HEK293T (cell line): ENCODE measurements around the gene CD80.

Experiments used
- BHLHE40 ChIP-seq: fragments of 450-650 bp; IDR thresholded peaks from 2 replicates; pipeline ENCODE4 v1.6.1; 2016; ENCODE audit warnings: mild to moderate bottlenecking, moderate library complexity, borderline replicate concordance
- ELF4 ChIP-seq: fragments of 450-650 bp; IDR thresholded peaks from 2 replicates; pipeline ENCODE4 v1.6.1; 2017; ENCODE audit warnings: antibody characterized with exemption
- FOXA1 ChIP-seq: fragments of 450-650 bp; IDR thresholded peaks from 2 replicates; pipeline ENCODE4 v1.6.1; 2016; ENCODE audit warnings: mild to moderate bottlenecking
- FOXK2 ChIP-seq: fragments of 450-650 bp; IDR thresholded peaks from 2 replicates; pipeline ENCODE4 v1.6.1; 2016; ENCODE audit warnings: mild to moderate bottlenecking
- FOXM1 ChIP-seq: fragments of 450-650 bp; IDR thresholded peaks from 2 replicates; pipeline ENCODE4 v1.6.1; 2017; ENCODE audit warnings: mild to moderate bottlenecking, borderline replicate concordance
- HDGF ChIP-seq: fragments of 450-650 bp; IDR thresholded peaks from 2 replicates; pipeline ENCODE4 v1.6.1; 2017; ENCODE audit warnings: antibody characterized with exemption, borderline replicate concordance
- LEF1 ChIP-seq: fragments of 450-650 bp; IDR thresholded peaks from 2 replicates; pipeline ENCODE4 v1.6.1; 2017; ENCODE audit warnings: mild to moderate bottlenecking, borderline replicate concordance
- NFRKB ChIP-seq: fragments of 450-650 bp; IDR thresholded peaks from 2 replicates; pipeline ENCODE4 v1.6.1; 2016; ENCODE audit warnings: mild to moderate bottlenecking, moderate library complexity
- SP1 ChIP-seq: fragments of 450-650 bp; IDR thresholded peaks from 2 replicates; pipeline ENCODE4 v1.6.1; 2017
- SUZ12 ChIP-seq: fragments of 450-650 bp; IDR thresholded peaks from 2 replicates; pipeline ENCODE4 v1.6.1; 2016; ENCODE audit warnings: mild to moderate bottlenecking
- TARDBP ChIP-seq: fragments of 450-650 bp; IDR thresholded peaks from 2 replicates; pipeline ENCODE4 v1.6.1; 2016
- ZNF384 ChIP-seq: fragments of 450-650 bp; IDR thresholded peaks from 2 replicates; pipeline ENCODE4 v1.6.1; 2016
- TF ChIP-seq, protein P1 (sequence below): fragments of 450-650 bp; IDR thresholded peaks from 2 replicates; pipeline ENCODE4 v1.6.1; 2016

DNA sequence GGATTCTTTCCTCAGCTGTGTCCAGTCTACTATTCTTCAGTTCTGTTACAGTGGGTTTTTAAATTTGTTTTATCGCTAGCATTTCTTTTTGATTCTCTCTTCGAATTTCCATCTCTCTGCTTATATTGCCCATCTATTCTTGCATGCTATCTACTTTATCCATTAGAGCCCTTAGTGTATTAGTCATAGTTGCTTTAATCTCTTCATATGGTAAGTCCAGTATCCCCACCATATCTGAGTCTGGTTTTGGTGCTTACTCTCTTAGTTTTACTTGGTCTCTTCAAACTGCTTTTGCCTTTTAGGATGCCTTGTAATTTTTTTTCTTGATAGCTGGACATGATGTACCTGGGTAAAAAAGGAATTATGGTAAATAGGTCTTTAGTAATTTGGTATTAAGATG, 52.0 kb downstream of the CD80 start:
- TF ChIP-seq BHLHE40 (no peak), SP1 (no peak), HDGF (no peak), NFRKB (no peak), ZNF384 (no peak), FOXK2 (no peak), FOXM1 (no peak), LEF1 (no peak), FOXA1 (no peak), TARDBP (no peak), ELF4 (no peak), SUZ12 (no peak)
- TF ChIP-seq, protein P1, sequence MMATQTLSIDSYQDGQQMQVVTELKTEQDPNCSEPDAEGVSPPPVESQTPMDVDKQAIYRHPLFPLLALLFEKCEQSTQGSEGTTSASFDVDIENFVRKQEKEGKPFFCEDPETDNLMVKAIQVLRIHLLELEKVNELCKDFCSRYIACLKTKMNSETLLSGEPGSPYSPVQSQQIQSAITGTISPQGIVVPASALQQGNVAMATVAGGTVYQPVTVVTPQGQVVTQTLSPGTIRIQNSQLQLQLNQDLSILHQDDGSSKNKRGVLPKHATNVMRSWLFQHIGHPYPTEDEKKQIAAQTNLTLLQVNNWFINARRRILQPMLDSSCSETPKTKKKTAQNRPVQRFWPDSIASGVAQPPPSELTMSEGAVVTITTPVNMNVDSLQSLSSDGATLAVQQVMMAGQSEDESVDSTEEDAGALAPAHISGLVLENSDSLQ: no peak
